Measurements from ENCODE around the gene MAN2B1.
"Not testable (repeated sequence)": the region's sequence is repeated elsewhere in the genome, so short reads cannot be mapped to it uniquely, and the experiment has no call there.

MAN2B1 gene

GRCh38 chr19:12657966-12658365 is 8.6 kb downstream of the MAN2B1 start:
- DNase-seq (ENCODE audit: low spot score) = no peak

GRCh38 chr19:12656899-12657571 is 9.5 kb downstream of the MAN2B1 start:
- DNase-seq (ENCODE audit: low spot score) = no peak

- no peak for DNase-seq (ENCODE audit: low spot score)
These were observed 11.0 kb downstream of the MAN2B1 start for GRCh38 chr19:12655546-12655945.

- DNase-seq (ENCODE audit: low spot score) = no peak
These were observed 14.3 kb downstream of the MAN2B1 start for GRCh38 chr19:12652219-12652618.

GRCh38 chr19:12649941-12650340 is 16.6 kb downstream of the MAN2B1 start:
- DNase-seq (ENCODE audit: low spot score) = no peak

- DNase-seq (ENCODE audit: low spot score) = peak; percentile 19
These were observed 18.5 kb downstream of the MAN2B1 start for GRCh38 chr19:12648088-12648487.

- peak; percentile 84 for DNase-seq (ENCODE audit: low spot score)
These were observed 19.0 kb downstream of the MAN2B1 start for GRCh38 chr19:12647490-12648071.

GRCh38 chr19:12647047-12647446 is 19.5 kb downstream of the MAN2B1 start:
- peak; percentile 2 for DNase-seq (ENCODE audit: low spot score)

- peak; percentile 16 for DNase-seq (ENCODE audit: low spot score)
These were observed 20.0 kb downstream of the MAN2B1 start for GRCh38 chr19:12646551-12646950.

GRCh38 chr19:12643716-12644115 is 22.8 kb downstream of the MAN2B1 start:
- DNase-seq (ENCODE audit: low spot score) = not testable (repeated sequence)

GRCh38 chr19:12642506-12642905 is 24.0 kb downstream of the MAN2B1 start:
- DNase-seq (ENCODE audit: low spot score) = no peak

- no peak for DNase-seq (ENCODE audit: low spot score)
These were observed 25.1 kb downstream of the MAN2B1 start for GRCh38 chr19:12641456-12641855.

GRCh38 chr19:12639901-12640613 is 26.5 kb downstream of the MAN2B1 start:
- peak; percentile 94 for DNase-seq (ENCODE audit: low spot score)

GRCh38 chr19:12638611-12639182 is 27.8 kb downstream of the MAN2B1 start:
- no peak for DNase-seq (ENCODE audit: low spot score)

- no peak for DNase-seq (ENCODE audit: low spot score)
These were observed 29.9 kb downstream of the MAN2B1 start for GRCh38 chr19:12636631-12637030.

GRCh38 chr19:12629215-12629614 is 37.3 kb downstream of the MAN2B1 start:
- no peak for DNase-seq (ENCODE audit: low spot score)

- no peak for DNase-seq (ENCODE audit: low spot score)
These were observed 38.2 kb downstream of the MAN2B1 start for GRCh38 chr19:12628040-12629022.

GRCh38 chr19:12626958-12627357 is 39.6 kb downstream of the MAN2B1 start:
- DNase-seq (ENCODE audit: low spot score) = no peak

GRCh38 chr19:12623361-12624031 is 43.0 kb downstream of the MAN2B1 start:
- no peak for DNase-seq (ENCODE audit: low spot score)

GRCh38 chr19:12621253-12622024 is 45.1 kb downstream of the MAN2B1 start:
- not testable (repeated sequence) for DNase-seq (ENCODE audit: low spot score)
